Astrocyte (in vitro differentiated cells and primary cell): Measurements from ENCODE around the gene SUCNR1. TPM values are rescaled to one million over a fixed set of nuclear protein-coding genes. Genes with fewer than 3 reads are reported as not detected.

ENCODE experiments used
- DNase-seq: peaks from one replicate; pipeline ENCODE4 v3.0.0-alpha.2; 2010; ENCODE audit warnings: low read depth
- FAIRE-seq: peaks from 2 replicates; lab custom pipeline; 2011; peaks lifted over from hg19 to GRCh38; lab: Jason Lieb, UNC
- H2AFZ ChIP-seq: 2 replicates; pipeline ENCODE4 v1.6.0; 2012; ENCODE audit warnings: low read depth, low read length, inconsistent platforms
- H3K27ac ChIP-seq: 2 replicates; pipeline ENCODE4 v1.5.1; 2011; ENCODE audit warnings: low read depth, low read length, inconsistent platforms
- H3K27me3 ChIP-seq: 2 replicates; pipeline ENCODE4 v1.6.0; 2011; ENCODE audit warnings: low read length, inconsistent platforms; ENCODE audit not compliant: insufficient read depth
- H3K36me3 ChIP-seq: 2 replicates; pipeline ENCODE4 v1.5.1; 2011; ENCODE audit warnings: low read length, inconsistent platforms; ENCODE audit not compliant: insufficient read depth
- H3K4me1 ChIP-seq: 2 replicates; pipeline ENCODE4 v1.5.1; 2011; ENCODE audit warnings: low read length, inconsistent platforms; ENCODE audit not compliant: insufficient read depth
- H3K4me2 ChIP-seq: 2 replicates; pipeline ENCODE4 v1.6.0; 2012; ENCODE audit warnings: low read length, inconsistent platforms
- H3K4me3 ChIP-seq: 2 replicates; pipeline ENCODE4 v1.5.1; 2011; ENCODE audit warnings: low read depth, mild to moderate bottlenecking, low read length, inconsistent platforms; ENCODE audit not compliant: insufficient read depth
- H3K79me2 ChIP-seq: 2 replicates; pipeline ENCODE4 v1.6.0; 2012; ENCODE audit warnings: mild to moderate bottlenecking, low read length, inconsistent platforms; ENCODE audit not compliant: insufficient read depth
- H3K9ac ChIP-seq: 2 replicates; pipeline ENCODE4 v1.6.0; 2012; ENCODE audit warnings: mild to moderate bottlenecking, low read length, inconsistent platforms
- H3K9me3 ChIP-seq: 2 replicates; pipeline ENCODE4 v1.5.1; 2012; ENCODE audit warnings: low read depth, mild to moderate bottlenecking, low read length, inconsistent platforms; ENCODE audit not compliant: insufficient read depth
- H4K20me1 ChIP-seq: 2 replicates; pipeline ENCODE4 v1.6.0; 2012; ENCODE audit warnings: low read length, inconsistent platforms; ENCODE audit not compliant: insufficient read depth
- H3K27ac Mint-ChIP-seq: one replicate; pipeline ENCODE4 v1.8.0; 2021; ENCODE audit warnings: mild to moderate bottlenecking, mixed read lengths; ENCODE audit not compliant: unreplicated experiment
- H3K27me3 Mint-ChIP-seq: one replicate; pipeline ENCODE4 v1.8.0; 2021; ENCODE audit warnings: low read depth, mixed read lengths; ENCODE audit not compliant: unreplicated experiment
- H3K36me3 Mint-ChIP-seq: one replicate; pipeline ENCODE4 v1.8.0; 2021; ENCODE audit warnings: low read depth, mixed read lengths; ENCODE audit not compliant: unreplicated experiment
- H3K4me1 Mint-ChIP-seq: one replicate; pipeline ENCODE4 v1.8.0; 2021; ENCODE audit warnings: low read depth, mixed read lengths; ENCODE audit not compliant: unreplicated experiment
- H3K4me3 Mint-ChIP-seq: one replicate; pipeline ENCODE4 v1.8.0; 2021; ENCODE audit warnings: mild to moderate bottlenecking, moderate library complexity, mixed read lengths; ENCODE audit not compliant: unreplicated experiment
- H3K9me3 Mint-ChIP-seq: one replicate; pipeline ENCODE4 v1.8.0; 2021; ENCODE audit warnings: mild to moderate bottlenecking, mixed read lengths; ENCODE audit not compliant: unreplicated experiment
- CTCF ChIP-seq: IDR thresholded peaks from 2 replicates; pipeline ENCODE4 v1.5.1; 2011; ENCODE audit warnings: low read depth, mild to moderate bottlenecking, inconsistent platforms, low read length, moderate library complexity; ENCODE audit not compliant: insufficient read depth
- EZH2 ChIP-seq: IDR thresholded peaks from 2 replicates; pipeline ENCODE4 v1.6.1; 2012; ENCODE audit warnings: mild to moderate bottlenecking, low read length, inconsistent platforms; ENCODE audit not compliant: insufficient read depth
- total RNA-seq: library from RNA; stranded (reverse); gene quantifications from 2 replicates; pipeline ENCODE4 v1.2.1, GENCODE V29; 2021

The SUCNR1 gene
- total RNA-seq, 1 donor from 2014 or later: not detected

GRCh38 chr3:151911462-151911861, 38.0 kb downstream of the SUCNR1 start:
- Mint-ChIP-seq H3K9me3 (peaks cover 5% of the 10 kb centered on the region), H3K27me3 (peaks cover 2% of the 10 kb centered on the region), H3K4me1 (peaks cover 10% of the 10 kb centered on the region), H3K36me3 (no peaks in the 10 kb centered on the region), H3K4me3 (no peak overlapping the region), H3K27ac (no peak overlapping the region)
- peak overlapping the region; percentile 3 for H3K4me2 ChIP-seq
- H3K9me3 ChIP-seq: no peaks in the 10 kb centered on the region
- H4K20me1 ChIP-seq: no peaks in the 10 kb centered on the region
- H3K4me3 ChIP-seq: no peak overlapping the region
- H3K36me3 ChIP-seq: no peaks in the 10 kb centered on the region
- TF ChIP-seq CTCF (no peak), EZH2 (no peak)
- H3K9ac ChIP-seq: no peak overlapping the region
- no peak overlapping the region for H2AFZ ChIP-seq
- no peaks in the 10 kb centered on the region for H3K79me2 ChIP-seq
- peaks cover 14% of the 10 kb centered on the region for H3K4me1 ChIP-seq
- H3K27ac ChIP-seq: peak overlapping the region; percentile 63
- DNase-seq (peak; percentile 30), FAIRE-seq (no peak)
- H3K27me3 ChIP-seq: no peaks in the 10 kb centered on the region

GRCh38 chr3:151912028-151912427, 38.6 kb downstream of the SUCNR1 start:
- peaks cover 10% of the 10 kb centered on the region for H3K4me1 Mint-ChIP-seq
- H3K4me3 ChIP-seq: no peak overlapping the region
- H3K27me3 ChIP-seq: no peaks in the 10 kb centered on the region
- H3K4me1 ChIP-seq: peaks cover 14% of the 10 kb centered on the region
- H3K27ac ChIP-seq: peak overlapping the region; percentile 63
- DNase-seq (peak; percentile 84), FAIRE-seq (no peak)
- peak overlapping the region; percentile 3 for H3K4me2 ChIP-seq
- H3K79me2 ChIP-seq: no peaks in the 10 kb centered on the region
- H3K36me3 ChIP-seq: no peaks in the 10 kb centered on the region
- H3K27me3 Mint-ChIP-seq: peaks cover 2% of the 10 kb centered on the region
- no peaks in the 10 kb centered on the region for H4K20me1 ChIP-seq
- no peak overlapping the region for H3K9ac ChIP-seq
- H3K27ac Mint-ChIP-seq: no peak overlapping the region
- no peak overlapping the region for H2AFZ ChIP-seq
- TF ChIP-seq CTCF (no peak), EZH2 (no peak)
- no peaks in the 10 kb centered on the region for H3K9me3 ChIP-seq
- no peaks in the 10 kb centered on the region for H3K36me3 Mint-ChIP-seq
- peaks cover 5% of the 10 kb centered on the region for H3K9me3 Mint-ChIP-seq
- no peak overlapping the region for H3K4me3 Mint-ChIP-seq

GRCh38 chr3:151916781-151917180, 43.3 kb downstream of the SUCNR1 start:
- H3K27ac Mint-ChIP-seq: no peak overlapping the region
- Histone ChIP-seq H3K27me3 (no peaks in the 10 kb centered on the region), H3K4me2 (no peak overlapping the region), H3K36me3 (no peaks in the 10 kb centered on the region), H4K20me1 (no peaks in the 10 kb centered on the region), H3K4me1 (no peaks in the 10 kb centered on the region), H3K9me3 (no peaks in the 10 kb centered on the region), H3K9ac (no peak overlapping the region), H3K4me3 (no peak overlapping the region), H2AFZ (no peak overlapping the region), H3K27ac (no peak overlapping the region), H3K79me2 (no peaks in the 10 kb centered on the region)
- TF ChIP-seq EZH2: no peak
- no peak for TF ChIP-seq CTCF
- DNase-seq (no peak), FAIRE-seq (no peak)
- peaks cover 5% of the 10 kb centered on the region for H3K9me3 Mint-ChIP-seq
- no peak overlapping the region for H3K4me3 Mint-ChIP-seq
- no peaks in the 10 kb centered on the region for H3K36me3 Mint-ChIP-seq
- H3K4me1 Mint-ChIP-seq: peaks cover 1% of the 10 kb centered on the region
- H3K27me3 Mint-ChIP-seq: no peaks in the 10 kb centered on the region
